Activated T-cell treated with anti-CD3 and anti-CD28 coated beads, Interleukin-2, amount 50 U/mL, for 4 hours (primary cell): ENCODE results near the gene CDH23. TPM values are rescaled to one million over a fixed set of nuclear protein-coding genes. Genes with fewer than 3 reads are reported as not detected.

ENCODE experiments used
- ATAC-seq, 2 donors: fragments of 200-7000 bp; cut with Tn5 transposase; one replicate each; pipeline ENCODE4 v1.10.0; 2021
- DNase-seq: peaks from one replicate; pipeline ENCODE4 v3.0.0-alpha.2; 2020
- H3K27me3 Mint-ChIP-seq: one replicate; pipeline ENCODE4 v1.8.0; 2021; ENCODE audit warnings: low read depth, mixed read lengths
- H3K36me3 Mint-ChIP-seq: one replicate; pipeline ENCODE4 v1.8.0; 2022; ENCODE audit warnings: mixed read lengths; ENCODE audit not compliant: insufficient read depth
- H3K4me1 Mint-ChIP-seq: one replicate; pipeline ENCODE4 v1.8.0; 2021; ENCODE audit warnings: low read depth, mixed read lengths
- H3K4me3 Mint-ChIP-seq: one replicate; pipeline ENCODE4 v1.8.0; 2021; ENCODE audit warnings: mild to moderate bottlenecking, moderate library complexity, mixed read lengths
- H3K9me3 Mint-ChIP-seq: one replicate; pipeline ENCODE4 v1.8.0; 2021; ENCODE audit warnings: mixed read lengths
- total RNA-seq, 3 donors: library from RNA; stranded (reverse); gene quantifications; one replicate each; pipeline ENCODE4 v1.2.1, GENCODE V29; 2021

Gene CDH23
- total RNA-seq, 3 donors from 2014 or later, result 0.71 to 1.2 (median 1.1) TPM

- Mint-ChIP-seq H3K36me3 (peaks cover 30% of the 10 kb centered on the region), H3K27me3 (no peaks in the 10 kb centered on the region), H3K9me3 (no peaks in the 10 kb centered on the region), H3K4me1 (no peaks in the 10 kb centered on the region), H3K4me3 (no peak overlapping the region)
- DNase-seq (no peak), ATAC-seq (no peak)
Measured at GRCh38 chr10:71361581-71361980, 35.1 kb upstream of the CDH23 start.

GRCh38 chr10:71362141-71362540 is 34.6 kb upstream of the CDH23 start:
- H3K4me1 Mint-ChIP-seq, result no peaks in the 10 kb centered on the region
- H3K4me3 Mint-ChIP-seq, result no peak overlapping the region
- no peak for ATAC-seq
- no peaks in the 10 kb centered on the region for H3K27me3 Mint-ChIP-seq
- no peaks in the 10 kb centered on the region for H3K9me3 Mint-ChIP-seq
- peaks cover 30% of the 10 kb centered on the region for H3K36me3 Mint-ChIP-seq
- no peak for DNase-seq

- Mint-ChIP-seq H3K36me3 (peaks cover 22% of the 10 kb centered on the region), H3K4me3 (no peak overlapping the region), H3K9me3 (no peaks in the 10 kb centered on the region), H3K27me3 (no peaks in the 10 kb centered on the region), H3K4me1 (no peaks in the 10 kb centered on the region)
- no peak for DNase-seq
- ATAC-seq, result no peak
Measured at GRCh38 chr10:71363936-71364335, 32.8 kb upstream of the CDH23 start.

- peaks cover 16% of the 10 kb centered on the region for H3K36me3 Mint-ChIP-seq
- no peaks in the 10 kb centered on the region for H3K27me3 Mint-ChIP-seq
- ATAC-seq, result no peak
- DNase-seq, result no peak
- no peak overlapping the region for H3K4me3 Mint-ChIP-seq
- no peaks in the 10 kb centered on the region for H3K4me1 Mint-ChIP-seq
- H3K9me3 Mint-ChIP-seq, result no peaks in the 10 kb centered on the region
Measured at GRCh38 chr10:71365366-71365765, 31.4 kb upstream of the CDH23 start.

- H3K36me3 Mint-ChIP-seq, result peaks cover 16% of the 10 kb centered on the region
- no peak for ATAC-seq
- H3K4me3 Mint-ChIP-seq, result no peak overlapping the region
- no peak for DNase-seq
- peaks cover 5% of the 10 kb centered on the region for H3K27me3 Mint-ChIP-seq
- no peaks in the 10 kb centered on the region for H3K4me1 Mint-ChIP-seq
- H3K9me3 Mint-ChIP-seq, result no peaks in the 10 kb centered on the region
Measured at GRCh38 chr10:71366690-71367089, 30.0 kb upstream of the CDH23 start.

- DNase-seq, result no peak
- Mint-ChIP-seq H3K27me3 (peaks cover 5% of the 10 kb centered on the region), H3K4me3 (no peak overlapping the region), H3K4me1 (no peaks in the 10 kb centered on the region), H3K9me3 (no peaks in the 10 kb centered on the region), H3K36me3 (peaks cover 13% of the 10 kb centered on the region)
- ATAC-seq, result no peak
Measured at GRCh38 chr10:71367271-71367670, 29.4 kb upstream of the CDH23 start.

GRCh38 chr10:71368176-71368575 is 28.5 kb upstream of the CDH23 start:
- Mint-ChIP-seq H3K4me1 (no peaks in the 10 kb centered on the region), H3K27me3 (peaks cover 7% of the 10 kb centered on the region), H3K9me3 (no peaks in the 10 kb centered on the region), H3K4me3 (no peak overlapping the region), H3K36me3 (peaks cover 9% of the 10 kb centered on the region)
- ATAC-seq (no peak), DNase-seq (no peak)

GRCh38 chr10:71368643-71369042 is 28.1 kb upstream of the CDH23 start:
- DNase-seq, result no peak
- Mint-ChIP-seq H3K27me3 (peaks cover 9% of the 10 kb centered on the region), H3K4me1 (no peaks in the 10 kb centered on the region), H3K4me3 (no peak overlapping the region), H3K9me3 (no peaks in the 10 kb centered on the region), H3K36me3 (peaks cover 9% of the 10 kb centered on the region)
- no peak for ATAC-seq

GRCh38 chr10:71369602-71370001 is 27.1 kb upstream of the CDH23 start:
- ATAC-seq (no peak), DNase-seq (no peak)
- peaks cover 4% of the 10 kb centered on the region for H3K36me3 Mint-ChIP-seq
- peaks cover 9% of the 10 kb centered on the region for H3K27me3 Mint-ChIP-seq
- no peaks in the 10 kb centered on the region for H3K4me1 Mint-ChIP-seq
- H3K4me3 Mint-ChIP-seq, result no peak overlapping the region
- no peaks in the 10 kb centered on the region for H3K9me3 Mint-ChIP-seq

- H3K36me3 Mint-ChIP-seq, result peaks cover 2% of the 10 kb centered on the region
- ATAC-seq, result no peak
- no peaks in the 10 kb centered on the region for H3K9me3 Mint-ChIP-seq
Measured at GRCh38 chr10:71370031-71370430, 26.7 kb upstream of the CDH23 start.

GRCh38 chr10:71371750-71372166 is 25.0 kb upstream of the CDH23 start:
- DNase-seq (no peak), ATAC-seq (no peak)
- H3K9me3 Mint-ChIP-seq, result no peaks in the 10 kb centered on the region
- H3K4me1 Mint-ChIP-seq, result peaks cover 3% of the 10 kb centered on the region
- H3K27me3 Mint-ChIP-seq, result peaks cover 9% of the 10 kb centered on the region
- no peak overlapping the region for H3K4me3 Mint-ChIP-seq
- H3K36me3 Mint-ChIP-seq, result no peaks in the 10 kb centered on the region

More at GRCh38 chr10:71370031-71370430, 26.7 kb upstream of the CDH23 start:
- DNase-seq, result no peak
- H3K4me3 Mint-ChIP-seq, result no peak overlapping the region
- H3K4me1 Mint-ChIP-seq, result no peaks in the 10 kb centered on the region
- H3K27me3 Mint-ChIP-seq, result peaks cover 9% of the 10 kb centered on the region

- DNase-seq (no peak), ATAC-seq (no peak)
- Mint-ChIP-seq H3K27me3 (peaks cover 9% of the 10 kb centered on the region), H3K9me3 (no peaks in the 10 kb centered on the region), H3K4me1 (peaks cover 6% of the 10 kb centered on the region), H3K36me3 (no peaks in the 10 kb centered on the region), H3K4me3 (no peak overlapping the region)
Measured at GRCh38 chr10:71372882-71373495, 23.7 kb upstream of the CDH23 start.

GRCh38 chr10:71374481-71375233 is 22.1 kb upstream of the CDH23 start:
- no peak for ATAC-seq
- Mint-ChIP-seq H3K4me3 (no peak overlapping the region), H3K4me1 (peaks cover 6% of the 10 kb centered on the region)

GRCh38 chr10:71375952-71376351 is 20.8 kb upstream of the CDH23 start:
- Mint-ChIP-seq H3K9me3 (no peaks in the 10 kb centered on the region), H3K27me3 (peaks cover 9% of the 10 kb centered on the region), H3K4me3 (peak overlapping the region; percentile 78), H3K4me1 (peaks cover 6% of the 10 kb centered on the region), H3K36me3 (no peaks in the 10 kb centered on the region)
- DNase-seq (no peak), ATAC-seq (no peak)

More at GRCh38 chr10:71374481-71375233, 22.1 kb upstream of the CDH23 start:
- Mint-ChIP-seq H3K27me3 (peaks cover 9% of the 10 kb centered on the region), H3K9me3 (no peaks in the 10 kb centered on the region), H3K36me3 (no peaks in the 10 kb centered on the region)
- DNase-seq, result no peak
